M059J (cell line): Measurements from ENCODE around the gene TMEM81. TPM values are rescaled to one million over a fixed set of nuclear protein-coding genes. Genes with fewer than 3 reads are reported as not detected.

Experiments used
- DNase-seq: peaks from one replicate; pipeline ENCODE4 v3.0.0-alpha.2; 2012; ENCODE audit warnings: low read depth
- total RNA-seq: library from RNA; depleted of rRNA; stranded (reverse); fragments of >200 nt; shearing (Covaris generic); gene quantifications from 2 replicates; pipeline ENCODE4 v1.2.3, GENCODE V29; 2014

TMEM81 gene
- total RNA-seq, 1 experiment from 2014 or later = 0.22 TPM

DNA sequence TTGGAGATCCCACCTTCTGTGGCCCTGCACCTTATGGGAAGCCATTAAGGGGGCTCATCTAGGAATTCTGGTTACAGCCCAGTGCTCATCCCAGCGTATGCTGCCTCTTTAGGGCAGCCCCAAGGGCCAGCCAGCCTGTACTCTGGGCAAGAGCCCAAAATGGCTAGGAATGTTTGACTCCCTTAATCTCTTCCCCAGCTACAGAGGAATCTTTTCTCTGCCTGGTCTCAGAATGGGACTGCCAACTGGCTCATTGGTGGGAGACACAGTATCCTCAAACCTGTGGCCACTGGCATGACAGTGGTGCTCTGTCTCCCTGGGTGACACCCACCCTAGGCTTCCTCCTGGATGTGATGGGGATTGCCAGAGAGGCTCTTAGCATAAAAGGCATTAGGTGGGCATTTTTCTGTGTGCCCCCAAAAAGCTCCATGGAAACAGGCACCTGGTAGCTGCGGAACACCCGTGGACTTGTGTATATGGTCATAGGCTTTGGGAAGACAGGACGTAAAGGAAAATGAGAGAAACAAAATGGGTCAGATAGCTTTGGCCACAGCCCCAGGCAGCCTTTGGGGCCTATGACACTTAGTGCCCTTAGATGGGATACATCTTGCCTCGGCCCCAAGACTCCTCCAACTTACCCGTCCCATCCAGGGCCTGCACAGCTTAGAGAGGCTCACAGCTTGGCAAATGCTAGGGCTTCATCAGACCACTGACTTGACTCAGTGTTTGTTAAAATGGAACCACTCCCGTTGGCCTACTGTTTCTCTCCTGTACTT lies 6.9 kb downstream of the TMEM81 start:
- DNase-seq = no peak

DNA sequence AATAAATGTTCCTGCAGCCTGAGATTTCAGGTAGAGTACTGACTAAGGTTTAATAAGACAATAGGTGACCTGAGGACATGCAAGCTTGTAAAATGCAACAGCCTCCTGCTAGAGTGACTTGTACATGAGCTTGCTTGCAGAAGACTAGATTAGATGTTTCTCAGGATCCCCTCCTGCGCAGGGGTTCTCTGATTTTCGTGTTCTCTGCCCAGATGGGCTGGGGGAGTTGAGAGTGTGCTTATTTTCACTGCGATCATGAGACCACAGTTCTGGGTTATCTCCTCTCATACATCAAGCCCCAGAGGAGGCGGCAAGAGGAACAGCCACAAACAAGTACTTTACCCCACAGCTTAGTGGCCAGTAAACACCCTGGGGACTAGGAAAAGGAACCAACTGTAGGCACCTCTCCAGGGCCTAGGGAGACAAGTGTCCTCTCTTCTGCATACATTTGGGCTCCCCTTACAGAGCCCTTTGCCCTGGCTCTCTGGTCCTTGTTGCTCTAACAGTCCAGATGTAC lies 8.0 kb downstream of the TMEM81 start:
- DNase-seq = no peak

DNA sequence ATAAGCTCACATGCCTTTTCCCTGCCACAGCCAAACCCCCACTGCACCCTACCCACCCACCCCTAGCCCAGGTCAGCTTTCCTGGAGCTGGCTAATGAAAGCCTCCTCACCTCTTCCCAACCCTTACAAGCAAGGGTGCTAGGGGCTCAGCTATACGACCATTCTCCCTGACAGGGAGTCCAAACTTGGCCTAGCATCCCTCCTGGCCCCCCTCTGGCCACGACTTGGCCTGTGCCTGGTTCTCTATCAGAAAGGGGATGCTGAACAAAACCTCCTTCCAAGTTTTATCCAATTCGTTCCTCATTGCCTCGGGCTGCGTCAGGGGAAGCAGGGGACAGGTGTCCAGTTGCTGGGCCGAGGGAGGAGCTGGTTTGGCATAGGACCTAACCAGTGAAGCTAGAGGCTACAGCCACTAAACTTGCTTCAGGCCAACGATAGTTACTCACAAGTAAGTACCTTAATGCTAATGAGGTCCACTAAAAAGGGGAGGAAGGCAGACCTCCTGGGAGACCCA lies 8.6 kb downstream of the TMEM81 start:
- DNase-seq = no peak

DNA sequence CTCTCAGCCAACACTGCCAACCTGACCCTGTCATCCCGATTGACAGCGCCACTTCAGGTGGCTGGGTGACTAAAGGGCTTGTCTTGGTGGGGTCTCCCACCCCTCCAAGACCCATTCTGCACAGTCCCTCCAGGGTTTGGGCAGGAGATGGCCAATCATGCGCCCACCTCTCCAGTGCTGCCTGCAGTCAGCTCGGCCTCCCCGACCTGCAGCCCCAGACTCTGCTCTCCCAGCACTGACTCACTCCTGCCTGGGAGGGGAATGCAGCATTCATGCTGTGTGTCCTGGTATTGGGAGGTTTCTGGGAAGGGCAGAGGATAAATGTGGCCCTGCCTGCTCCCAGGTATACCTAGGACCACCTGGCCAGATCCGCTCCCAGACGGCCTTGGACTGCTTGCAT lies 9.7 kb downstream of the TMEM81 start:
- DNase-seq = no peak

DNA sequence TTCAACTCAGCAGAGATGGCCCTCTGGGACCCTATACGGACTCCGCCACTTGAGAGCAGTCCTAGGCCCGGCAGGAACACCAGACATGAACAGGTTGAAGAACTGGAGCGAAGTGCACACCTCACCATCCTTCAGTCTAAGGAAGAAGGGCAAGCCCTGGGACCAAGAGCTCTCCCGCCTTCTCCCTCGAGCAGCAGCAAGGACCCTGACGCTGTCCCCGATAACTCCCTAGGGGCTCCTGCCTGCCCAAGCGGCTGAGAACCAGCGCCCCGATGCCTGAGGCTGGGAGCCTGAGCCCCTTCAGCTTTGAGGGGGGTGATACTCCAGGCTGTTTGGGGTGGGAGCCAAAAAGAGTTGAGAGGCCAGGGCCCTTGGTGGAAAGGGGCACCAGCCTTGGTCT lies 10.2 kb downstream of the TMEM81 start:
- DNase-seq = no peak

DNA sequence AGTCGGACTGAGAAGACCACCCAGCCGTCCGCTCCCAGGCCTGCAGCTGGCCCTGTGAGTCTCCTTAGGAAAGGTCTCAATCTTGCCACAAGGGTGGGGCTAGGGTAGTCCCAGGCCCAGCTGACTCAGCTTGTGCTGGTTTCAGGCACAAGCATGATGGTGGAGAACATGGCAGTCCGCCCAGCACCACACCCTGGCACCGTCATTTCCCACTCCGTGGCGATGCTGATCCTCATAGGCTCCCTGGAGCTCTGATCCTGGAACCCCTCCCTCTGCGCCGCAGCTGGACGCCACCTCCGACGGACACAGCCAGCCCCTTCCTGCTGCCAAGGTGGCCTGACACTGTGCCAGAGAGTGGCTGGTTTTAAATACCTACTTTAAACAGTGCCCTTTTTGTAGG lies 10.7 kb downstream of the TMEM81 start:
- DNase-seq = peak; percentile 14

DNA sequence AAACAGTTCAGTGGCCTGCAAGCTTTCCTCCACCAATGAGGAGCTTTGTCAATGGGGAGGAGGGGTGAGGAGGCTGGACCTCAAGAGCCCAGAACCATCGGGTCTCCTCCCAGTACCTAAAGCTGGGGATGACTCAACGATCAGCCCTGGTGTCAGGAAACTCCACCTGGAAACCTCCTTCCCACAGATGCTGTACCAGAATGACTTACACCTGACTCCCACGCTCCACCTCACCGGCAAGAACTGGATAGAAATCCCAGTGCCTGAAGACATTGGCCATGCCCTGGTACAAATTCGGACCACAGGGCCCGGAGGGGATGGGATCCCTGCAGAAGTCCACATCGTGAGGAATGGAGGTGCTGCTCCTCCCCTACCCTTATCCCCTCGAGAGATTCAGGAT lies 11.4 kb downstream of the TMEM81 start:
- no peak for DNase-seq

DNA sequence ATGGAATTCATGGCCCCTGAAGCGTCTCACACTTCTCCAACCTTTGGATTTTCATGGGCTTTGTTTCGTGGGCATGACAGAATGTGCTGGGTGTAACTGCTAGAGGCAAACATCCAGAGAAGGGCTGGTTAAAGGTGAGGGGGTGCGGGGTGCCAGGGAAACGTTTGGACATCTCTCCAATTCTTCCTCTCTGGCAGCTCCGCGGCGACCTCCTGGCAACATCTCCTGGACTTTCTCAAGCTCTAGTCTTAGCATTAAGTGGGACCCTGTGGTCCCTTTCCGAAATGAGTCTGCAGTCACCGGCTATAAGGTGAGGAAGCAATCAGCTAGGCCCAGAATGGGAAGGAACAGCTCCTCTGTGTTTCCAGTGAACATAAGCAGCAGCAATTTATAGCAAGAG lies 12.0 kb downstream of the TMEM81 start:
- no peak for DNase-seq

DNA sequence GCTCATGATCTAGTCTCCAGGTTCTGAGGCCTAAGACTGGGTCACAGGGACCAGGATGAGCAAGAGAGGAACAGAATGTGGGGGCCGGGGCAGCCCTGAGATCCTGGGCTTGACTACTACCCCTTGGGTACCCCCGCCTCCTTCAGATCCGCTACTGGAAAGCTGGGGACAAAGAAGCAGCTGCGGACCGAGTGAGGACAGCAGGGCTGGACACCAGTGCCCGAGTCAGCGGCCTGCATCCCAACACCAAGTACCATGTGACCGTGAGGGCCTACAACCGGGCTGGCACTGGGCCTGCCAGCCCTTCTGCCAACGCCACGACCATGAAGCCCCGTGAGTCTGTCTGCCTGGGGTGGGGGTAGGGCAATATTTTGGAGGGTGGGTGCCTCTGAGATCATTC lies 12.5 kb downstream of the TMEM81 start:
- DNase-seq = no peak

DNA sequence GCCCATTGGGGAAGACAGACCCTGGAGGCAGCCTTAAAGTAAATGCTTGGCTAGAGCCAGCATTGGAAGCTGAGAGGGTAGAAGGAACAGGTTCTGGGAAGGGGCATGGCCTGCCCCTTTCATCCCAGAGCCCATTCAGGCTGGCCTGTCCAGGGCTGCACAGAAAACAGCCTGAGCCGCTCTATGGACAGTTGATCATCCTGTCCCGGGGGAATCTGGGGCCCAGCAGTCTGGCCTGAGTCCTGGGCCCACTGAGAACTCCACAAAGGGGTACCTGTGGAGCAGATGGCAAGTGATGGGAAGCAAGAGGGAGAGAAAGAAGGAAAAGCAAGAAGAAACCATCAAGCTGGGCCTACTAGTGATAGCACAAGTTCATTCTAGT lies 13.2 kb downstream of the TMEM81 start:
- DNase-seq = no peak

DNA sequence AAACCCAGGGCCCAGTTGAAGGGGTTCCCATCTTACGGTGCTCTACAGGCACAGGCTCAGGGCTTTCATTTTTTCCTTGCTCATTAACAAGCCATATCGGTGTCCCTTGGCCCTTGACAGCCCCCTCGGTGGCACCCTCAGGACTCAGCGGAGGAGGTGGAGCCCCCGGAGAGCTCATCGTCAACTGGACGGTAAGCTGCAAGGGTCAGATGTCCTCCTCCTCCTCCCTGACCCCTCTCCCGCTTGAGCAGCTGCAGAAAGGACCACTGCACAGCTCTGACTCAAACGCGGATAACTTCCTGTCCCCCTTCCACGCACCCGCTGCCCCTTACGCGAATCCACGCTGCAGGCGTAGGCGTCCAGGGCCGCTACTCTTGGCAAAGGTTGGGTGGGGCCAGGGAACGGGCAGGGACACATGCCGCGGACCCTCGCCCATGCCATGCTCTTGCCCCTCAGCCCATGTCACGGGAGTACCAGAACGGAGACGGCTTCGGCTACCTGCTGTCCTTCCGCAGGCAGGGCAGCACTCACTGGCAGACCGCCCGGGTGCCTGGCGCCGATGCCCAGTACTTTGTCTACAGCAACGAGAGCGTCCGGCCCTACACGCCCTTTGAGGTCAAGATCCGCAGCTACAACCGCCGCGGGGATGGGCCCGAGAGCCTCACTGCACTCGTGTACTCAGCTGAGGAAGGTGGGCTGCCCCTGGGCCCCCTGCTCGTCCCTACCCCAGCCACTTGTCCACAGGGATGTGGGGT lies 14.7 kb downstream of the TMEM81 start:
- no peak for DNase-seq

DNA sequence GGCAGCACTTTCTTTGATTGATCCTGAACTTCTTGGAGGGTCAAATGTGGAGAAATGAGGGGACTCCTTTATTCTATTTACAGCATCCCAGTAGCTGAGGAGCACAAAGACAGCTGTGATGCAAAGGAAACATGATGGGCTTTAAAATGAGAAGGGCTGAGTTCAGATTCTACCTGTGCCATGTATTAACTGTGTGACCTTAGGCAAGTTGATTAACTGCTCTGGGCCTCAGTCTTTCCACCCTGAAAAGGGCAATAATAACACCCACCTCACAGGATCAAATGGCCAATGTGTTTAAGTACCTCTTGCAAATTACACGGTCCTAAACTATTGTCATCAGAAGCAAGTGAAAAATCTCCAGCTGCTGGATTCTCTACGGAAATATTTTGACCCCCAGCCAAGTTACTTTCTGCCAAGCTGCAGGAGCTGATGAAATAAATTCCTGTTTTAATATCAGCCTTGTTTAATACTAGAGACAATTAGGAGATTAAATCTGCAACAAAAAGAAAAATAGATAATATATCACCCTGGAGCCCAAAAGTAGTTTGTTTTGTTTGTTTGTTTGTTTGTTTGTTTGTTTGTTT lies 15.7 kb downstream of the TMEM81 start:
- no peak for DNase-seq

DNA sequence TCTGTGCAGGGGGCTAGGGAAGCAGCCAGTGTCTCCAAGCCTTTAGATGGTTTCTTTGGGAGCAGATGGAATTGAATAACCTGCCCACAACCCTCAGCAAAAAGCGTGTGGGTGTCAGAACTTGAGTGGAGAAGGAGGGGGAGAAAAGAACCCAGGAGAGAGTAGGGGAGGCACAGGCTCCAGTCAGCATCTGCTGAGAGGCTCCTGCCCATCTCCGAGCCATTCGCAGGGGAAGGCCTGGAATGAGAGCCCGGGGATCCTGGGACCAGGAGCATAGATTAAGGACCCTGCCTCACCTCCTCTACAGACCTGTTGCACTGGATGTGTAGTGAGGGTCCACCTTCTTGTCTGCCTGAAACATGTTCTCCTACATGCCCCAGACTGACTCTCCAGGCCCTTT lies 16.3 kb downstream of the TMEM81 start:
- DNase-seq = no peak

DNA sequence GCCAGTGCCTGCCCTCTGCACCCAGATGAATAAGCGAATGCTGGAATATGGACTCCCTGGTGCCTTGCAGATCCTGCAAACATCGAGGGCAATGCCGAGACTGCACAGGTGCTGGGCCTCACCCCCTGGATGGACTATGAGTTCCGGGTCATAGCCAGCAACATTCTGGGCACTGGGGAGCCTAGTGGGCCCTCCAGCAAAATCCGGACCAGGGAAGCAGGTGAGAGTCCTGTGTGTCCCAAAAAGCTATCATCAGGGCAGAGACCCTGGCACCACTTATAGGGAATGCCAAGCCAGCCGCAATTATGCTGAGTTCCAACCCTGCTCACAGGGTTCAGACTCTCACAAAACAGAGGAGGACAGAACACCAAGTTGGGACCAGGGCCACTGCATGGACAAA lies 17.2 kb downstream of the TMEM81 start:
- DNase-seq = no peak

DNA sequence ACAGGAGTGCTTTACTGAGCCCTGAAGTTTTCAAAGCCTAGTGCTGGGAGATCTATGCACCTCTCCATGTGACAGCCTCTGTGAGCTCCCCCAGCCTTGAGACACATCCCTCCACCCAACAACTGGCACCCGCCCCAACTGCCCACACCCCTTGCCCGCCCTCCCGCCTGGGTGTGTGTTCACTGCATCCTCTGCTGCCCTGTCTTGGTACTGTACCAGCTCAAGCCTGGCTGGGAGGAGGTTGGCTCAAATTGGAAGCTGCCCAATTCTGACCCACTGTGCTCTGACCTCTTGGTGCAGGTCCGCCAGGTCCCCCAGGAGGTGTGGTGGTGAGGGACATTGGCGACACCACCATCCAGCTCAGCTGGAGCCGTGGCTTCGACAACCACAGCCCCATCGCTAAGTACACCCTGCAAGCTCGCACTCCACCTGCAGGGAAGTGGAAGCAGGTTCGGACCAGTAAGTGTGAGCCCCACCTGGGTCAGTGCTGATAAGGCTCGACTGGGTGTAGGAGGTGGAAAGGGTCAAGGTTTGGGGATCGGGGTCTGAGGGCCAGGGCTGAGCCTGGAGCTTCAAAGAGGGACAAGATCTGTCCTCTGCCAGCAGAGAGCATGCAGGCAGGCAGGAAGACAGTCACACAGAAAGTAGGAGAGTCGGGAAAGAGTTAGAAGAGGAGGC lies 18.0 kb downstream of the TMEM81 start:
- peak; percentile 25 for DNase-seq

DNA sequence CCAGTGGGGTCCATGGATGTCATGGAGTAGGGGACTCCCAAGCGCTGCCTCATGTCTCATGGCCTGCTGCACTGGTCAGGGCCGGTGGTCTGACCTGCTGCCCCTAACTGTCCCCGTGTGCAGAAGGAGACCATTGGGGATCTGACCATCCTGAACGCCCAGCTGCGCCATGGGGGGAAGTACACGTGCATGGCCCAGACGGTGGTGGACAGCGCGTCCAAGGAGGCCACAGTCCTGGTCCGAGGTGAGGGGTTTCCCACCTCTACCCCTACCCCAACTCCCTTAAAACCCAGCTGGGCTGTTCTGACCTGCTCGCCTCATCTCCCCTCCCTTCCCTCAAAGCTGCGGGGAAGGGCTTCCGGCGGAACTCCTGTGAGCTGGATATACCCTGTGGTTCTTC lies 18.6 kb downstream of the TMEM81 start:
- DNase-seq = no peak

DNA sequence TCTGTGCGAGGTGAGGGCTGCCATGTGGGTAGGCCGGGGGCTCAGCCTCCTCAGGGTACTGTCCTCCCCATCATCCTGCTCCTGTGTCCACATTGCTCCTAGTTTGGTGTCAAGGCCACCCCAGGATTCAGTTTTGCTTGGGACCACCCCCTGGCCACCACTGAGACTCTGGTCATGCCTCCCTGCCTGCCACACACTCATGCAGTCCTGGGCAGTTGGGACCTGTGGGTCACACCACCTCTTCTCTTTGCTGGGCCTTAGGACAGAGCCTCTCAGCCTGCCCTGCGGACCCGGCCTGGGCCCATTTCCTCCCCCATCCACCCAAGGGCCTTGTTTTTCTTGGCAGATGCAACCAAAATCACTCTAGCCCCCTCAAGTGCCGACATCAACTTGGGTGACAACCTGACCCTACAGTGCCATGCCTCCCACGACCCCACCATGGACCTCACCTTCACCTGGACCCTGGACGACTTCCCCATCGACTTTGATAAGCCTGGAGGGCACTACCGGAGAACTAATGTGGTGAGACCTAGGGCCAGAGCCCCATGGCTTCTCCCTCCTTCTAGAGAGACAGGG lies 19.4 kb downstream of the TMEM81 start:
- no peak for DNase-seq

DNA sequence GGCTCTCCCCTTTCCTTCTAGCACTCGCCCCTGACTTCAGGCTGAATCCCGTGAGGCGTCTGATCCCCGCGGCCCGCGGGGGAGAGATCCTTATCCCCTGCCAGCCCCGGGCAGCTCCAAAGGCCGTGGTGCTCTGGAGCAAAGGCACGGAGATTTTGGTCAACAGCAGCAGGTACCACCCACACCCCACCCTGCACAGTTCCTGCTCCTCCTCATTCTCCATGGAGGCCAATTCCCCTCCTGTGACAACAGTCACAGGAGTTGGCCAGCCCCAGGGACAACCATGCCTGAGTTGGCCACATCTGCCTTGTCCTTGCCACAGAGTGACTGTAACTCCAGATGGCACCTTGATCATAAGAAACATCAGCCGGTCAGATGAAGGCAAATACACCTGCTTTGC lies 20.0 kb downstream of the TMEM81 start:
- DNase-seq = no peak

DNA sequence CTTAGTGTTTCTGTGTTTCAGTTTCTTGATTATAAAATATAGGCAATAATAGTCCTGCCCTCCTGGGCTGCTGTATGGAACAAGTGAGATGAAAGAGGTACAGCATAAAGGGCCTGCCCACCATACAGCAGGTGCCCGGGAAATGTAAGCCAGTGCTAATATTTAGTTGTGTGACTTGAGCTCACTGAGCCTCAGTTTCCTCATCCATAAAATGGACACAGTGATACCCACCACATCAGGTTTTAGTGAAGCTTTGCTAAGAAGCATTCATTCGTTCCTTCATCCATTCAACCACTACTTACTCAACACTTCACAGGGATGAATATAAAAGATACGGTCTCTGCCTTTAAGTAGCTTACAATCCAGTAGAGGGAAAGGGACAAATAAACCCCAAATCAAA lies 21.4 kb downstream of the TMEM81 start:
- no peak for DNase-seq

DNA sequence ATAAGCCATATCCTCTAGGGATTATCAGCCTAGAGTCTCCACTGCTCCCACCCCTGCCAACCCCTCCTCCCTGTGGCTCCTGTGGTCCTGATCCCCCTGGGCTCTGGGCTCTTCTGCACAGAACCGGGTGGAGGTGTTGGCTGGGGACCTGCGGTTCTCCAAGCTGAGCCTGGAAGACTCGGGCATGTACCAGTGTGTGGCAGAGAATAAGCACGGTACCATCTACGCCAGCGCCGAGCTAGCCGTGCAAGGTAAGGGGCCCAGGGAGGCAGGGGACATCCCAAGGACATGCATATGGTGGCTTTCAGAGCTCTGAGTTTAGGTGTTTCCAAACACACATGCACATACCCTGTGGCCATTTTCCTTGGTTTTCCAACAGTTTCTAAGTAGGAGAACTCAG lies 21.9 kb downstream of the TMEM81 start:
- DNase-seq = no peak

DNA sequence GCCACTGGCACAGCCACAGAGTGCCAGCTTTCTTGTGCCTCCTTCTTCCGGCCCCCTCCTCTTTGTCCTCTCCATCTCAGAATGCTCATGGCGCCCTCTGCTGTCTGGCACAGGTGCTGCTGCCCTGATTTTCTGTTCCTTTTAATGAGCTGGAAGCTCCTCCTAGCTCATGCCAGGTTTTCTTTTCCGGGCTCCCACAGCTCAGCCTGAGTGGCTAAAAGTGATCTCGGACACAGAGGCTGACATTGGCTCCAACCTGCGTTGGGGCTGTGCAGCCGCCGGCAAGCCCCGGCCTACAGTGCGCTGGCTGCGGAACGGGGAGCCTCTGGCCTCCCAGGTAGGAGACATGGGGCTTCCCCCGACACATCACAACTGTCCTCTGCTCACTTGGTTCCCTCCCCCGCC lies 22.6 kb downstream of the TMEM81 start:
- DNase-seq = peak; percentile 69

DNA sequence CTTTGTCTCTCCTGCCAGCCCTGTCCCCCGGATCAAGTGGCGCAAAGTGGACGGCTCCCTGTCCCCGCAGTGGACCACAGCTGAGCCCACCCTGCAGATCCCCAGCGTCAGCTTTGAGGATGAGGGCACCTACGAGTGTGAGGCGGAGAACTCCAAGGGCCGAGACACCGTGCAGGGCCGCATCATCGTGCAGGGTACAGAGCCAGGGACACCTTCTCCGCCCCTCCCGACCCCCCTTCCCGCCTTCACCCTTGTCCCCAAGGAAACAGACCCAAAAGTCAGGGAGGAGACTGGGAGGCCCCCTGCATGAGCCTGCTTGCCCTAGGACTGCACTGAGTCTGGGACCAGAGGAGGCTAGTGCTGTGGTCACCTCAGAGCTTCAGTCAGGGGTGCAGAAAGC lies 23.0 kb downstream of the TMEM81 start:
- DNase-seq = no peak
